ENCODE results near the gene C3. TPM values are rescaled to one million over a fixed set of nuclear protein-coding genes. Genes with fewer than 3 reads are reported as not detected.
A peak's percentile ranks its signal among the peaks of the same experiment; 100 is the strongest.

C3 gene
- total and polyA plus RNA-seq, 2 of the 13 experiments (the other 11 are each of a cell fraction or from before 2014, with no cell fraction given), result 1,455 to 6,272 TPM

DNA sequence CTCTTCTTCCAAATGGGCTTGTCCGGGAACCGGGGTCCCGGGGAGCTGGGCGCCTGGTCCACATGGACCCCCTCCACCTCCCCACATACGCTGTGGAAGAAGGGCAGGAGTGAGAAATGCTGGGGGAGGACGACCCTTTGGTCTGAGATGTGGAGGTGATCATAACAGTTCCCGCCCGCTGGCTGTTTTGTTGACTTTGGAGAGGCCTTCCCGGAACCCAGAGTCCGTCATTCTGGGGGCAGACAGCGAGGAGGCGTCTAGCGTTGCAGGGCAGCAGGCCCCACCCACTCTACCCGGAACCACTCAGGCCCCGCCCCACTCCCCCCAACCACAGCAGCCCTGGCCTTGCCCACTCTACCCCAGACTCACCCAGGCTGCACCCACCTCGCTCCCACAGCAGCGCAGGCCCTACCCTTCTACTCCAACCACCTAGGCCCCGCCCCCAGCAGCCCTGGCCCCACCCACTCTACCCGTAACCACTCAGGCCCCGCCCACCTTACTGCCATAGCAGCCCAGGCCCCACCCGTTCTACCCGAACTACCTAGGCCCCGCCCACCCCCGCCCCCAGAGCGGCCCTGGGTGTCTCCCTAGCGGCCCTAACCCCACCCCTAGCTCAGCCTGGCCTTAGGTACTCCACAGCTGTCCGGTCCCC is 9.8 kb upstream of the C3 start (continued):
- no peak for TF ChIP-seq ZNF326 (CRISPR knock-in tag; IDR thresholded peaks at IDR 0.05; ENCODE audit: borderline replicate concordance)
- peak; percentile 61; the same call in 1 of the 2 replicates for TF ChIP-seq ZNF335 (CRISPR knock-in tag; IDR thresholded peaks at IDR 0.05)
- TF ChIP-seq, protein P1, sequence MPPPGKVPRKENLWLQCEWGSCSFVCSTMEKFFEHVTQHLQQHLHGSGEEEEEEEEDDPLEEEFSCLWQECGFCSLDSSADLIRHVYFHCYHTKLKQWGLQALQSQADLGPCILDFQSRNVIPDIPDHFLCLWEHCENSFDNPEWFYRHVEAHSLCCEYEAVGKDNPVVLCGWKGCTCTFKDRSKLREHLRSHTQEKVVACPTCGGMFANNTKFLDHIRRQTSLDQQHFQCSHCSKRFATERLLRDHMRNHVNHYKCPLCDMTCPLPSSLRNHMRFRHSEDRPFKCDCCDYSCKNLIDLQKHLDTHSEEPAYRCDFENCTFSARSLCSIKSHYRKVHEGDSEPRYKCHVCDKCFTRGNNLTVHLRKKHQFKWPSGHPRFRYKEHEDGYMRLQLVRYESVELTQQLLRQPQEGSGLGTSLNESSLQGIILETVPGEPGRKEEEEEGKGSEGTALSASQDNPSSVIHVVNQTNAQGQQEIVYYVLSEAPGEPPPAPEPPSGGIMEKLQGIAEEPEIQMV (CRISPR knock-in tag; IDR thresholded peaks at IDR 0.05; ENCODE audit: low read depth), result no peak
- TF ChIP-seq GTF3A (CRISPR knock-in tag; conservative IDR thresholded peaks at IDR 0.05), result no peak
- no peak; the same call in 1 of the 2 replicates for TF ChIP-seq JDP2 (CRISPR knock-in tag; IDR thresholded peaks at IDR 0.05; ENCODE audit: borderline replicate concordance)
- TF ChIP-seq KDM3A (CRISPR knock-in tag; IDR thresholded peaks at IDR 0.05; ENCODE audit: low read depth), result peak; percentile 61
- no peak for TF ChIP-seq RNF2 (conservative IDR thresholded peaks at IDR 0.05; ENCODE audit: low read depth)
- no peak; the same call in 1 of the 2 replicates for TF ChIP-seq ZNF225 (CRISPR knock-in tag; IDR thresholded peaks at IDR 0.05)
- TF ChIP-seq, protein P2, sequence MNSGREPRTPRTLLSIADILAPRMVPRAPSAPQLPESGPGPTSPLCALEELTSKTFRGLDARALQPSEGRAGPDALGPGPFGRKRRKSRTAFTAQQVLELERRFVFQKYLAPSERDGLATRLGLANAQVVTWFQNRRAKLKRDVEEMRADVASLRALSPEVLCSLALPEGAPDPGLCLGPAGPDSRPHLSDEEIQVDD (CRISPR knock-in tag; IDR thresholded peaks at IDR 0.05; ENCODE audit: borderline replicate concordance), result no peak
- no peak for TF ChIP-seq IKZF4 (CRISPR knock-in tag; IDR thresholded peaks at IDR 0.05; ENCODE audit: borderline replicate concordance, low read depth, not compliant biosample characterization)
- TF ChIP-seq ZNF558 (CRISPR knock-in tag; IDR thresholded peaks at IDR 0.05; ENCODE audit: borderline replicate concordance), result no peak
- TF ChIP-seq FOXK2 (IDR thresholded peaks at IDR 0.05), result no peak
- no peak for TF ChIP-seq ZKSCAN8 (CRISPR knock-in tag; IDR thresholded peaks at IDR 0.05; ENCODE audit: borderline replicate concordance)
- TF ChIP-seq, protein P3, sequence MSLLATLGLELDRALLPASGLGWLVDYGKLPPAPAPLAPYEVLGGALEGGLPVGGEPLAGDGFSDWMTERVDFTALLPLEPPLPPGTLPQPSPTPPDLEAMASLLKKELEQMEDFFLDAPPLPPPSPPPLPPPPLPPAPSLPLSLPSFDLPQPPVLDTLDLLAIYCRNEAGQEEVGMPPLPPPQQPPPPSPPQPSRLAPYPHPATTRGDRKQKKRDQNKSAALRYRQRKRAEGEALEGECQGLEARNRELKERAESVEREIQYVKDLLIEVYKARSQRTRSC (CRISPR knock-in tag; IDR thresholded peaks at IDR 0.05; ENCODE audit: low read depth), result no peak
- TF ChIP-seq SOX13 (IDR thresholded peaks at IDR 0.05), result no peak
- peak in 1 of 2 experiments; percentile 70; a peak in 2 of 4 replicates for TF ChIP-seq SOX13 (CRISPR knock-in tag; conservative IDR thresholded peaks at IDR 0.05 in 1 of 2, IDR thresholded peaks at IDR 0.05 in 1 of 2)
- TF ChIP-seq ZNF264 (CRISPR knock-in tag; IDR thresholded peaks at IDR 0.05), result 0 out of 2 replicates have a peak, but pooled peaks have one; percentile 23
- no peak for TF ChIP-seq ZNF619 (CRISPR knock-in tag; IDR thresholded peaks at IDR 0.05)
- TF ChIP-seq, protein P4, sequence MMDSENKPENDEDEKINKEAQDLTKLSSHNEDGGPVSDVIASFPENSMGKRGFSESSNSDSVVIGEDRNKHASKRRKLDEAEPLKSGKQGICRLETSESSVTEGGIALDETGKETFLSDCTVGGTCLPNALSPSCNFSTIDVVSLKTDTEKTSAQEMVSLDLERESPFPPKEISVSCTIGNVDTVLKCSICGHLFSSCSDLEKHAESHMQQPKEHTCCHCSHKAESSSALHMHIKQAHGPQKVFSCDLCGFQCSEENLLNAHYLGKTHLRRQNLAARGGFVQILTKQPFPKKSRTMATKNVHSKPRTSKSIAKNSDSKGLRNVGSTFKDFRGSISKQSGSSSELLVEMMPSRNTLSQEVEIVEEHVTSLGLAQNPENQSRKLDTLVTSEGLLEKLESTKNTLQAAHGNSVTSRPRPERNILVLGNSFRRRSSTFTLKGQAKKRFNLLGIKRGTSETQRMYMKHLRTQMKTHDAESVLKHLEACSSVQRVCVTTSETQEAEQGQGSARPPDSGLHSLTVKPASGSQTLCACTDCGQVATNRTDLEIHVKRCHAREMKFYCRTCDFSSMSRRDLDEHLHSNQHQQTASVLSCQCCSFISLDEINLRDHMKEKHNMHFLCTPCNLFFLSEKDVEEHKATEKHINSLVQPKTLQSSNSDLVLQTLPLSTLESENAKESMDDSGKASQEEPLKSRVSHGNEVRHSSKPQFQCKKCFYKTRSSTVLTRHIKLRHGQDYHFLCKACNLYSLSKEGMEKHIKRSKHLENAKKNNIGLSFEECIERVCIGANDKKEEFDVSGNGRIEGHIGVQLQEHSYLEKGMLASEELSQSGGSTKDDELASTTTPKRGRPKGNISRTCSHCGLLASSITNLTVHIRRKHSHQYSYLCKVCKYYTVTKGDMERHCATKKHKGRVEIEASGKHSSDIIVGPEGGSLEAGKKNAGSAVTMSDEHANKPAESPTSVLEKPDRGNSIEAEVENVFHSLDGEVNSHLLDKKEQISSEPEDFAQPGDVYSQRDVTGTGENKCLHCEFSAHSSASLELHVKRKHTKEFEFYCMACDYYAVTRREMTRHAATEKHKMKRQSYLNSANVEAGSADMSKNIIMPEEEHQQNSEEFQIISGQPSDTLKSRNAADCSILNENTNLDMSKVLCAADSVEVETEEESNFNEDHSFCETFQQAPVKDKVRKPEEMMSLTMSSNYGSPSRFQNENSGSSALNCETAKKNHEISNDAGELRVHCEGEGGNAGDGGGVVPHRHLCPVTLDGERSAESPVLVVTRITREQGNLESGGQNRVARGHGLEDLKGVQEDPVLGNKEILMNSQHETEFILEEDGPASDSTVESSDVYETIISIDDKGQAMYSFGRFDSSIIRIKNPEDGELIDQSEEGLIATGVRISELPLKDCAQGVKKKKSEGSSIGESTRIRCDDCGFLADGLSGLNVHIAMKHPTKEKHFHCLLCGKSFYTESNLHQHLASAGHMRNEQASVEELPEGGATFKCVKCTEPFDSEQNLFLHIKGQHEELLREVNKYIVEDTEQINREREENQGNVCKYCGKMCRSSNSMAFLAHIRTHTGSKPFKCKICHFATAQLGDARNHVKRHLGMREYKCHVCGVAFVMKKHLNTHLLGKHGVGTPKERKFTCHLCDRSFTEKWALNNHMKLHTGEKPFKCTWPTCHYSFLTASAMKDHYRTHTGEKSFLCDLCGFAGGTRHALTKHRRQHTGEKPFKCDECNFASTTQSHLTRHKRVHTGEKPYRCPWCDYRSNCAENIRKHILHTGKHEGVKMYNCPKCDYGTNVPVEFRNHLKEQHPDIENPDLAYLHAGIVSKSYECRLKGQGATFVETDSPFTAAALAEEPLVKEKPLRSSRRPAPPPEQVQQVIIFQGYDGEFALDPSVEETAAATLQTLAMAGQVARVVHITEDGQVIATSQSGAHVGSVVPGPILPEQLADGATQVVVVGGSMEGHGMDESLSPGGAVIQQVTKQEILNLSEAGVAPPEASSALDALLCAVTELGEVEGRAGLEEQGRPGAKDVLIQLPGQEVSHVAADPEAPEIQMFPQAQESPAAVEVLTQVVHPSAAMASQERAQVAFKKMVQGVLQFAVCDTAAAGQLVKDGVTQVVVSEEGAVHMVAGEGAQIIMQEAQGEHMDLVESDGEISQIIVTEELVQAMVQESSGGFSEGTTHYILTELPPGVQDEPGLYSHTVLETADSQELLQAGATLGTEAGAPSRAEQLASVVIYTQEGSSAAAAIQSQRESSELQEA (CRISPR knock-in tag; IDR thresholded peaks at IDR 0.05; ENCODE audit: not compliant biosample characterization), result no peak
